CD1c-positive myeloid dendritic cell (primary cell): ENCODE results near the gene TMEM266.
A peak's percentile ranks its signal among the peaks of the same experiment; 100 is the strongest.

Experiments used
- DNase-seq: peaks from one replicate; pipeline ENCODE4 v3.0.0-alpha.2; 2016; ENCODE audit errors: extremely low spot score

TMEM266 gene

DNA sequence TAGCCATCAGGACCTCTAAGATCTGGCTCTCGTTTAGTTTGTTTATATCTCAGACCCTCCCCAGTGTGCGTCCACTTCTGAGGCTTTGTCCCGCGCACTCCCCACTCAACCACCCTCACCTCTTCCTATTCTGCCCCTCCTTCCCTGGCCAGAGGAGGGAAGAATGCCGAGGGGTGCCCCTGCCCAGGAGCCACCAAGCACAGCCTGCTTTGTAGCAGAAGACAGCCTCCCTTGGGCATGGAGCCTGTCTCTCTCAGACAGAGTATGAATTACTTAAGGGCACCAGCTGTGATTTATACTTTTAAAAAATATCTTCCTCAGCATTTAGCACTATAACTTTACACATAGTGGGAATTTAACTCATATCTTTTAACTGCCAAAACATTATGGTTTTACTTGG is 6.0 kb downstream of the TMEM266 start:
- DNase-seq = no peak

DNA sequence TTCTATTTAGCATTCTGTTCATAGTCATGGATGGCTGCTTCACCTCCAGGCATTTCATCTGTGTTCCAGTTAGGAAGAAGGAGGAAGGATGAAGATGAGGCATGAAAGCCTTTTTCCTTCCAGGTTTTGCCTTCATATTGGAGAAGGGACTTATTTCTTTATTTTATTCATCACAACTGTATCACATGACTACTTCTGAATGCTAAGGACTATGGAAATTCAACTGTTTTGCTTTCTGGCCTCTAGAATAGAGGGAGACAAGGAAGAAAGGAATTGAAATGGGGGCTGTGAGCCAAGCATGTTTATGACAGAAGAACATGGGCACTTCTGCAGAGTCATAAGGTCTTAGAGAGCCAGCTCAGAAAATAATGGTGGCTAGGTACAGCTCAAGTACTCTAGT is 10.4 kb downstream of the TMEM266 start:
- DNase-seq = no peak

- peak; percentile 24 for DNase-seq
Observed at GRCh38 chr15:76070921-76071635, 11.3 kb downstream of the TMEM266 start.

DNA sequence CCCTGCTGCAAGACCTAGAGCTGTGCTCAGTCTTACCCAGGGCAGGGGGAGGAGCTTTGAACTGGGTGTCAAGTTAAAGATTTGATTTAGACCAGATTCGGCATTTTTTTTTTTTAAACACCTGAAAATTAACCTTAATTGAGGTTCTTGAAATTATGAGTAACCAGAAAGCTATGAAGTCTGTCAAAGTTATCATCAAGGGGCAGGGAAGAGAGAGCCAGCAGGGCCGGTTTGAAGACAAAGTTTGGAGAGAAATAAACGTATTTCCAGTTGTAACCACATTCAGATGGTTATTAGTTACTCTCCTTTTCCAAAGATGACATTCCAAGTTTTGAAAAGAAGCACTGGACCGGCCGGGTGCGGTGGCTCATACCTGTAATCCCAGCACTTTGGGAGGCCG is 12.0 kb downstream of the TMEM266 start:
- DNase-seq = no peak

GRCh38 chr15:76073554-76073953 is 13.8 kb downstream of the TMEM266 start:
- DNase-seq = no peak

DNA sequence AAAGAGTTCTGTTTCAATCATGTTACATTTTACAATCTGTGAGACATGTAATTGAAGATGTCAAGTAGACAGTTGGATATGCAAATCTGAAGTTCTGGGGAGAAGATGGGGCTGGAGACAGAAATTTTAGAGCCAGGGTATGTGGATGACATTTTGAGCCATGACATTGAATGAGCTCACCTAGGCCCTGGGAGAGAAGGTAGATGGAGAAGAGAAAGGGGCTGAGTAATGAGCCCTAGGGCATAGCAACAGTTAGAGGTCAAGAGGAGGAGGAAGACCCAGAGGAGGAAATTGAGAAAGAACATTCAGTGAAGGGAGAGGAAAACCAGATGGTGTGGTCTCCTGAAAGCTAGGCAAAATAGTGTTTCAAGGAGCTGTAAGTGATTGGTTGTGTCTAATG is 15.3 kb downstream of the TMEM266 start:
- DNase-seq = no peak

GRCh38 chr15:76078285-76078877 is 18.6 kb downstream of the TMEM266 start:
- no peak for DNase-seq

DNA sequence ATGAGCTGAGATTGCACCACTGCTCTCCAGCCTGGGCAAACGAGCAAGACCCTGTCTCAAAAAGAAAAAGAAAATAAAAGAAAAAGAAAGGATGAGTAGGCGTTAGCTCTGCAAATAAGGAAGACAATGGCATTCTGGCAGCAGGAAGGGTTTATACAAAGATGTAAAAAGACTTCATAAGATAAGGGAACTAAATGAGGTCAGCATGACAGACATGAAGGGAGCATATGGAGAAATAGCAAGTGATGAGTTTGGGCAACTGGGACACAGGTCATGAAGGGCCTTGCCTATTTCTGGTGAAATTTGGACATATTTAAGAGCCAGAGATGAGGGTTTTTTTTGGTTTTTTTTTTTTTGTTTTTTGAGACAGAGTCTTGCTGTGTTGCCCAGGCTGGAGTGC is 24.5 kb downstream of the TMEM266 start:
- DNase-seq = peak; percentile 64

DNA sequence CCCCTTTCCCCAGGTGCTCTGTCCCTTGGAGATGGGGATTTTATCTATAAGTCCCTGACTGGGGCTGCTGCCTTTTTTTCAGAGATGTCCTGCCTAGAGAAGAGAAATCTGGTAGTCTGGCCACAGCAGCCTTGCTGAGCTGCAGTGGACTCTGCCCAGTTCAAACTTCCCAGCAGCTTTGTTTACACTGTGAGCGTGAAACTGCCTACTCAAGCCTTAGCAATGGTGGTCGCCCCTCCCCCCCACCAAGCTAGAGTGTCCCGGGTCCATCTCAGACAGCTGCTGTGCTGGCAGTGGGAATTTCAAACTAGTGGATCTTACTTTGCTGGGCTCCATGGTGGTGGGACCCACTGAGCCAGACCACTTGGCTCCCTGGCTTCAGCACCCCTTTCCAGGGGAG is 38.9 kb downstream of the TMEM266 start:
- DNase-seq = no peak

GRCh38 chr15:76099388-76099787 is 39.6 kb downstream of the TMEM266 start:
- no peak for DNase-seq

DNA sequence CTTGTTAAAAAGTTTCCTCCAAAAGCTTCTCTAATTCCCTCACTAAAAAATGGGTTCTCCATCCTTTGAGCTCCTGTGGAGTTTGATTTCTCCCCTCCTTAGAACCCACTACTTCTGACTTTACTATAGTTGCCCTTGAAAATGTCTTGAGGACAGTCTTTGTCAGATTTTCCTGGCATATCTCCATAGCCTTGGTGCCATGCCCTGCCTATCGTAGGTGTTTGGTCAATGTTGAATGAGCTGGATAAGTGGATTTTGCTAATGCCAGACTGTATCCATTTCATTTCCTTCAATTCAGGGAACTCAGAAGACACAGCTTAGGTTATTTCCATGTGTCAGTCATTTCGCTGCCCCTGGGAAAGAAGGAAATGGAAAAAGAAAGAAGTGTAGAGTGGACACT is 40.6 kb downstream of the TMEM266 start:
- no peak for DNase-seq

DNA sequence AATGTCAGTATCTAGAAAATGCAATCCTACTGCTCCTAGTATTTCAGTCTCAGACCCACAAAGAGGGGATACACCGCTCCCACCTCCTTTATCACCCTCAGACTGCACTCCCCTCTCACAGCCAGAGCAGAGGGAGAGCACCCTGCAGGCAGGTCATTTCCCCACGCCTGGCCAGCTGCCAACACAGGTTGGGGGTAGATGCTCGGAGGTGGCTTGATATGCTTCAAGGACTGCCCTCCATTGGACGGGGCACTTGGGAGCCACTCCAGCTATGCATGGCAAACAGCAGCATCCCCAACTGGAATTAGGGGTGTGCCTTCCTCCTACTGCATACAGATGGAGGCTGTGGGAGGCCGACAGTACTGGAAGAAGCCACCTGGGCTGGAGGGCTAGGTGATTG is 41.9 kb downstream of the TMEM266 start:
- no peak for DNase-seq

DNA sequence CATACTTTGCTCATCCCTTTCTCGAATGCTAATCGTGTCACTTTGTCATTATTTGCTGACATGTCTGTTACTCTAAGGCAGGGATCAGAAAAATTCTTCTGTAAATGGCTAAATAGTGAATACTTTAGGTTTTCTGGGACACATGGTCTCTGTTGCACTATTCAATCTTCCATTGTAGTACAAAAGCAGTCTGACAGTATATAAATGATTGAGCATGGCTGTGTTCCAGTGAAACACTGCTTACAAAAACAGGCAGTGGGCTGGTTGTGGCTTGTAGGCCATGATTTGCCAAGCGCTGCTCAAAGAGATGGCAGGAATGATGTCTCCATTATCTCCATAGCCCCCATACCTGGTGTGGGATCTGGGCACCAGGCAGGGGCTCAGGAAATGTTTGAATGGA is 45.6 kb downstream of the TMEM266 start:
- DNase-seq = no peak

GRCh38 chr15:76105911-76106310 is 46.1 kb downstream of the TMEM266 start:
- no peak for DNase-seq

- DNase-seq = no peak
Observed at GRCh38 chr15:76107169-76107568, 47.4 kb downstream of the TMEM266 start.

- no peak for DNase-seq
Observed at GRCh38 chr15:76108021-76108723, 48.4 kb downstream of the TMEM266 start.

GRCh38 chr15:76109046-76109445 is 49.3 kb downstream of the TMEM266 start:
- DNase-seq = no peak

DNA sequence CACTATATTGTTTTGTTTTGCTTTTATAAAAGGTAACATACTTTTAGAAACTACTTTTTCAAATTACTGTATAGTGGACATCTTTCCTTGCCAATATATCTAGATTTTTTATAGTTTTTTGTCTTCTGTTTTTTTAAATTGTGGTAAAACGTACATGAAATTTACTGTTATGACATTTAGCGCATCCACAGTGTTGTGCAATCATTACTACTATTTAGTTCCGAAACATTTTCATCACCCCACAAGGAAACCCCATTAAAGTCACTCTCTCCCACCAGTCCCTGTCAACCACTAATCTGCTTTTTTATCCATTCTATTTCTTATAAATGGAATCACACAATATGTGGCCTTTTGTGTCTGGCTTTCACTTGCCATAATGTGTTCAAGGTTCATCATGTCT is 54.8 kb downstream of the TMEM266 start:
- DNase-seq = no peak

DNA sequence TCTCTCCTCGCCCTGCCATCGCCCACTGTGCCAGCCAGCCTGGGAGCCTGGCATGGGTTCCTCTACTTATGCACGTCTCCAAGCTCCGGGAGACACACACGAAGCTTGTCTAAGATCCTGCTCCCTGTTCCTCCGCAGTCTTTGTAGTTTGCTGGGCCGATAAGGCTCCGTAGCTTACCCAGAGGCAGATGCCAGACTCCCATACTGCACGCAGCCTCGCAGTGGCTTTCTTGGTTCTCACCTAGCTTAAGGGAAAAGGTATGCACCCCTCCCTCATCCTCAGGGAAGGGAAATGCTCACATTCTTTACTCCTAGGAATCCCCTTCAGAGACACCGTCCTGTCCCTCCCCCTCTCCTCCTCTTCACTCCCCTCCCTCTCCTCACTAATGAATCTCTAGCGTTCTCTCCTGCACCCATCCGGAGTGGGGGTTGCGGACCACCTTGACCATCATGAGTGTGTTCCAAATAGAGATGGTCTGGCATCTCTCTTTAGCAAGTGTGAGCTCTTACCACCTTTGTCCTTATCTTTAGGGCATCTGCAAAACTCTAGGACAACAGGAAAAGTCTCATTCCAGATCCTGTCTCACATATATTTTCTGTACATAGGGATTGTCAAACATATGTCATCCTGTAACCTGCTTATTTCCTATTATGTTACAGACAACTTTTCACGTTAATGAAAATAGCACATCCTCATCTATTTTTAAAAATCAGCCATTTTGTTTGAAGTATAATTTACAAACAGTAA is 56.5 kb downstream of the TMEM266 start:
- no peak for DNase-seq

- no peak for DNase-seq
Observed at GRCh38 chr15:76117181-76117580, 57.4 kb downstream of the TMEM266 start.

DNA sequence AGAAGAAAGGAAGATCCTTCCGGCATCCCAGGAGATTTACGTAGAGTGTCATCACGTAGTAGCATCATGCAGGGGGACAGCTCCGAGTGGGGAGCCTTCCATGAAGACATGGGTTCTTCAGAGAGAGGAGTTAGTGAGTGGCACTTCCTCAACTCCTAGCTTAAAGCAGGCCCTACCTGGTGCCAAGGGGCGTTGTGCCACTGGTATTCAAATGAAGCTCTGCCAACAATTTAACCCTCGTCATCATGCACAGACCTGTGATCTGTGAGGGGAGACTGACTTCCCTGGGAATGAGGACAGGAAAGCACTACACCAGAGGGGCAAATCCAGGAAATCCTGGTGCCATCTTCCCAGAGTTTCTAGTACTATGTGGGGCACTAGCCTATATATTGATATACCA is 59.0 kb downstream of the TMEM266 start:
- no peak for DNase-seq

GRCh38 chr15:76123031-76123430 is 63.2 kb downstream of the TMEM266 start:
- no peak for DNase-seq

GRCh38 chr15:76127169-76127568 is 67.4 kb downstream of the TMEM266 start:
- DNase-seq = no peak
